Fibroblast of lung (primary cell): ENCODE results near the gene DRD4.

Experiments used
- CTCF ChIP-seq, 2 donors: IDR thresholded peaks in 1 of 2; conservative IDR thresholded peaks in 1 of 2; 1 replicate in 1 of 2; 2 replicates in 1 of 2; pipeline ENCODE4 v1.5.1; 2011 to 2012; ENCODE audit warnings: low read length in 2 of 2, control low read depth in 1 of 2, inconsistent platforms in 1 of 2, low read depth in 1 of 2, mild to moderate bottlenecking in 1 of 2
- EZH2 ChIP-seq: IDR thresholded peaks from 2 replicates; pipeline ENCODE4 v1.5.1; 2012; ENCODE audit warnings: low read length, control low read depth, mild to moderate bottlenecking; ENCODE audit errors: missing control alignments

DNA sequence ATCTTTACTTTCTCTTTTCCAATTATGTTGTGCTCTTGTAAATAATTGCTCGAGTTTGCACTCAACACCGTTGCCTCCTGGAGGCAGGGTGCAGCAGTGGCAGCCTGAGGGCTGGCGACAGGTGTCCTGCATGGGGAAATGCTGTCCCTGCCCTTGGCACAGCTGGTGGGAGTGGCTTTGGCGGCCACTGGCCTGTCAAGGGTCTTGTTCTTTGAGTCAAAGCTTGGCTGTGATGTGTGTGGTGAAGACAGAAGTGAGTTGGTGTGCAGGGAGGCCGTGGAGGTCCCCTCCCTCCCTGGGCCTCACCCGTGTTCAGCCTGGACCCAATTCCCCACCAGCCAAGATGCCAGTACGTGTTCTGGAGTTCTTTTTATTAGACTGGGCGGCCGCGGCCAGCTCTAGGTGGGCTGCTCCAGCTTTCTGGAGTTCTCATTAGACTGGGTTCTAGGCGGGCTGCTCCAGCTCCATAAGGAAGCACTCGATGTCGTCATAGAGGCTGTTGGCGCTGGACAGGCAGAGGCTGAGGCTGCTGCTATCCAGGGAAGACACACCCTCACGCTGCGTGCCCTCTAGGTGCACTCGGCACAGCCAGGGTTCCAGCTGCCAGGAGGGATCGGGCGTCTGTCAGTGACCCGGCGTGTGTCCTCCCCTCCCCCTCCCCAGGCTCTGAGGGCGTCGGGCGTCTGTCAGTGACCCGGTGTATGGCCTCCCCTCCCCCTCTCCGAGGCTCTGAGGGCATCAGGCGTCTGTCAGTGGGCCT lies 24.7 kb upstream of the DRD4 start:
- TF ChIP-seq CTCF (conservative IDR thresholded peaks at IDR 0.05 in 1 of 2, IDR thresholded peaks at IDR 0.05 in 1 of 2; ENCODE audit: low read depth in 1 of 2, low read length in 2 of 2) (peak; percentile 14 to 38), EZH2 (no peak)
